Esophagus muscularis mucosa (tissue), 4 donors: ENCODE results near the gene FUT8. TPM values are rescaled to one million over a fixed set of nuclear protein-coding genes. Genes with fewer than 3 reads are reported as not detected.
"Not testable (repeated sequence)": the region's sequence is repeated elsewhere in the genome, so short reads cannot be mapped to it uniquely, and the experiment has no call there.

Source experiments
- DNase-seq: peaks from one replicate; pipeline ENCODE4 v3.0.0-alpha.2; 2017; ENCODE audit errors: extremely low spot score
- H3K27ac ChIP-seq, 4 donors: fragments of 200-600 bp; sonication (generic); replicated peaks in 1 of 4; 1 replicate in 3 of 4; 2 replicates in 1 of 4; pipeline ENCODE4 v1.5.1; 2016 to 2019; ENCODE audit warnings: mild to moderate bottlenecking in 1 of 4
- H3K27me3 ChIP-seq, 4 donors: fragments of 200-600 bp; sonication (generic); one replicate each; pipeline versions ENCODE4 v1.5.1 to v1.6.0; 2016 to 2019
- H3K36me3 ChIP-seq, 4 donors: fragments of 200-600 bp; sonication (generic); one replicate each; pipeline ENCODE4 v1.5.1; 2016 to 2019
- H3K4me1 ChIP-seq, 4 donors: fragments of 200-600 bp; sonication (generic); one replicate each; pipeline ENCODE4 v1.5.1; 2016 to 2019
- H3K4me3 ChIP-seq, 4 donors: fragments of 200-600 bp; sonication (generic); 1 replicate in 2 of 4; 2 replicates in 2 of 4; pipeline ENCODE4 v1.5.1; 2016 to 2019; ENCODE audit warnings: mild to moderate bottlenecking in 4 of 4, moderate library complexity in 1 of 4
- H3K9me3 ChIP-seq, 4 donors: fragments of 200-600 bp; sonication (generic); 1 replicate in 3 of 4; 2 replicates in 1 of 4; pipeline ENCODE4 v1.5.1; 2016 to 2019
- EP300 ChIP-seq: sonication (generic); formaldehyde crosslinking; IDR thresholded peaks from one replicate; pipeline ENCODE4 v1.6.1; 2017; ENCODE audit warnings: antibody characterized with exemption
- POLR2A ChIP-seq: fragments of 450-650 bp; IDR thresholded peaks from one replicate; pipeline ENCODE4 v1.6.1; 2017; ENCODE audit warnings: antibody characterized with exemption, moderate library complexity, mild to moderate bottlenecking, low read depth
- POLR2AphosphoS5 ChIP-seq, 2 donors: sonication (generic); formaldehyde crosslinking; IDR thresholded peaks; one replicate each; pipeline ENCODE4 v1.6.1; 2017; ENCODE audit warnings: antibody characterized with exemption in 2 of 2
- WGBS: methylation state at CpG from one replicate; pipeline ENCODE4 v1.1.5; 2018; 5-methylcytosine and 5-hydroxymethylcytosine counted together
- intact Hi-C: fragments of 100-400 bp; cut with DNase I; formaldehyde crosslinking; loops from one replicate; pipeline ENCODE4 v1.15.1; 2023
- total RNA-seq, 4 donors: library from RNA; depleted of rRNA; stranded (reverse); fragments of >200 nt; gene quantifications; one replicate each; pipeline versions ENCODE4 v1.1.0 to v1.2.1, GENCODE V29; 2016
- TF ChIP-seq, protein P1 (sequence below), 3 experiments: fragments of 200-600 bp in 2 of 3; fragments of 450-650 bp in 1 of 3; sonication (generic) in 2 of 3; IDR thresholded peaks; one replicate each; pipeline ENCODE4 v1.5.1; 2017 to 2019; ENCODE audit warnings: antibody characterized with exemption in 3 of 3, mild to moderate bottlenecking in 2 of 3, moderate library complexity in 1 of 3

FUT8 gene
- total RNA-seq, 4 donors from 2014 or later: 12.8 to 22.2 (median 20.1) TPM

DNA sequence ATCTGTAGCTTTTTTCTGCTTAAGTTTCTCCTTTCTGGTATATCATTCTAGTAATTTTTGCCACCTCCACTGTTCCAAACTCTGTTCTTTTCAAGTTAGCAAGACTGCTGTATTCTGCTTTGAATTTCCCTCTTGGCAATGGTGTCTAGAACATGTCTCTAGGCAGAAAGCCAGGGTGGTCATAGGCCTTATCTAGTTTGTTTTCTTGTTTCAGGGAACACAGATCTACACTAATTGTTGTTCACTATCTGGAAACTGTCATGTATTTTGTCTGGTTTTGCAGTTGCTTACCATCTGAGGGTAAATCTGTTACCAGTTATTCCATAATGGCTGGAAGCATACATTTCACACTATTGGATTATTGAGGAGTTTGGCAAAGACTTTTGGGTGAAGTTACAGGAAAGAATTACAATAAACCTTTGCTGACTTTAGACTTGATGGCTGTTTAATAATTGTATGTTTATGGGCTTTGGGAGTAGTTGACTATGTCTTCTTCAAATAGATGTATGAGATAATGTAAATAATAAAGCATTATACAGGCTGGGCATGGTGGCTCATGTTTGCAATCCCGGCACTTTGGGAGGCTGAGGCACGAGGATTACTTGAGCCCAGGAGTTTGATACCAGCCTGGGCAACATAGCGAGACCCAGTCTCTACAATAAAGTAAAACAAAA is 41.4 kb downstream of the FUT8 start:
- no peaks in the 10 kb centered on the region for H3K27me3 ChIP-seq
- DNase-seq: no peak
- peaks cover 0 to 16% (median 3%) of the 10 kb centered on the region in 4 donors for H3K36me3 ChIP-seq
- no peak overlapping the region for H3K27ac ChIP-seq
- no peak overlapping the region for H3K4me3 ChIP-seq
- intact Hi-C loops: no loop called here
- TF ChIP-seq POLR2AphosphoS5 (IDR thresholded peaks at IDR 0.05) (no peak), POLR2A (no peak), EP300 (no peak)
- TF ChIP-seq, protein P1, sequence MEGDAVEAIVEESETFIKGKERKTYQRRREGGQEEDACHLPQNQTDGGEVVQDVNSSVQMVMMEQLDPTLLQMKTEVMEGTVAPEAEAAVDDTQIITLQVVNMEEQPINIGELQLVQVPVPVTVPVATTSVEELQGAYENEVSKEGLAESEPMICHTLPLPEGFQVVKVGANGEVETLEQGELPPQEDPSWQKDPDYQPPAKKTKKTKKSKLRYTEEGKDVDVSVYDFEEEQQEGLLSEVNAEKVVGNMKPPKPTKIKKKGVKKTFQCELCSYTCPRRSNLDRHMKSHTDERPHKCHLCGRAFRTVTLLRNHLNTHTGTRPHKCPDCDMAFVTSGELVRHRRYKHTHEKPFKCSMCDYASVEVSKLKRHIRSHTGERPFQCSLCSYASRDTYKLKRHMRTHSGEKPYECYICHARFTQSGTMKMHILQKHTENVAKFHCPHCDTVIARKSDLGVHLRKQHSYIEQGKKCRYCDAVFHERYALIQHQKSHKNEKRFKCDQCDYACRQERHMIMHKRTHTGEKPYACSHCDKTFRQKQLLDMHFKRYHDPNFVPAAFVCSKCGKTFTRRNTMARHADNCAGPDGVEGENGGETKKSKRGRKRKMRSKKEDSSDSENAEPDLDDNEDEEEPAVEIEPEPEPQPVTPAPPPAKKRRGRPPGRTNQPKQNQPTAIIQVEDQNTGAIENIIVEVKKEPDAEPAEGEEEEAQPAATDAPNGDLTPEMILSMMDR (IDR thresholded peaks at IDR 0.05): no peak
- H3K9me3 ChIP-seq: no peaks in the 10 kb centered on the region
- 100% methylated on average over 3 of the region's 3 CpGs for WGBS
- peaks cover 0 to 3% (median 0%) of the 10 kb centered on the region in 4 donors for H3K4me1 ChIP-seq

DNA sequence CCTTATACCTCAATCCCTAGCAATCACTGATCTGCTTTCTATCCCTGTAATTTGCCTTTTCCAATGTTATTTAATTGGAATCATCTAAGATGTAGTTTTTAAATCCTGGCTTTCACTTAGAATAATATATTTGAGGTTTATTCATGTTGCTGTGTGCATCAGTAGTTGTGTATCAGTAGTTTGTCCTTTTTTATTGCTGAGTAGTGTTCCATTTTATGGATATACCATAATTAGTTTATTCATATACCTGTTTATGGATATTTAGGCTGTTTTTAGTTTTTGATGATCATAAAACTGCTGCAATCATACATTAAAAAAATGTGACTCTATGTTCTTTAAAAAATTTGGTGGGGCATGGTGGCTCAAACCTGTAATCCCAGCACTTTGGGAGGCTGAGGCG is 43.7 kb downstream of the FUT8 start:
- WGBS: 100% methylated on average over 1 of the region's 1 CpG
- Histone ChIP-seq H3K27ac (no peak overlapping the region), H3K9me3 (no peaks in the 10 kb centered on the region), H3K27me3 (no peaks in the 10 kb centered on the region), H3K36me3 (peaks cover 0 to 16% (median 4%) of the 10 kb centered on the region in 4 donors), H3K4me1 (peaks cover 0 to 3% (median 0%) of the 10 kb centered on the region in 4 donors), H3K4me3 (no peak overlapping the region)
- no peak for TF ChIP-seq POLR2A
- TF ChIP-seq EP300: no peak
- TF ChIP-seq POLR2AphosphoS5 (IDR thresholded peaks at IDR 0.05): no peak
- TF ChIP-seq, protein P1 (IDR thresholded peaks at IDR 0.05): no peak
- no peak for DNase-seq
- intact Hi-C loops: no loop called here

DNA sequence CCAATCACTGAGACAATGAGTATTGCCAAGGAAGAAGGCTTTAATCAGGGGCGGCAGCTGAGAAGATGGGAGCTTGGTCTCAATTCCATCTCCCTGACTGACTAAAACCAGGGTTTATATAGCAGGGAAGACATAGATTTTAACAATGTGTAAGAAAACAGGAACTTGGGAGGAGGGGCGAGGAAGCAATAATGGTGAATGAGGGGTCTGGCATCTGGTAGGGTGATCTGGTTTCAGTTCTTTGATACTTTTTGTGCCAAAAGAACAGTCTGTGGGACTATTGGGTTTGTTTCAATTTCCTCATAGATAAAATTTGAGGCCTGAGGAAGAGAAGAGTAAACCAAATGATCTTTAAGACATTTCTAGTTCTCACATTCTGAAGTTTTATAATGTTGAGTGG is 49.2 kb downstream of the FUT8 start:
- WGBS: 65% methylated on average over 2 of the region's 2 CpGs
- Histone ChIP-seq H3K4me3 (no peak overlapping the region), H3K27me3 (no peaks in the 10 kb centered on the region), H3K27ac (no peak overlapping the region), H3K9me3 (no peaks in the 10 kb centered on the region), H3K4me1 (no peaks in the 10 kb centered on the region), H3K36me3 (peaks cover 0 to 8% (median 2%) of the 10 kb centered on the region in 4 donors)
- intact Hi-C loops: no loop called here
- TF ChIP-seq, protein P1 (IDR thresholded peaks at IDR 0.05): no peak
- no peak for TF ChIP-seq EP300
- TF ChIP-seq POLR2AphosphoS5 (IDR thresholded peaks at IDR 0.05): no peak
- no peak for TF ChIP-seq POLR2A
- DNase-seq: no peak

DNA sequence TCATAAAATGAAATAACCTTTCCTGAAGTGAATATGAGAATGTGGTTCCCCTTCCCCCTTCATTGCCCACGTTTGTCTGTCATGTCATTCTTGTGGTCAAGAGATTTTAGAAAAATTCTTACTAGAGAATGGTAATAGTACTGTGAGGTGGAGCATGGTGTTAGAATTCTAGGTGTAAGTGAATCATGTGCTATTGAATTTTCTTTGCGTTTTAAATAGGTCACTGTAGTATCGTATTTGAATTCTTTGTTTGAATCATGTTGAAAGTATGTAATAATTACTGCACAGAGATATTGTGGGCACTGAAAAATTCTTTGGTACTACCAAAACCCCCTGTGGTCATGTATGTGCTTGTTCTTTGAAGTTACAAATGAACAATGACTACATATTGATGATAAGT is 49.9 kb downstream of the FUT8 start:
- Histone ChIP-seq H3K27me3 (no peaks in the 10 kb centered on the region), H3K36me3 (peaks cover 0 to 7% (median 1%) of the 10 kb centered on the region in 4 donors), H3K4me3 (no peak overlapping the region), H3K27ac (no peak overlapping the region), H3K9me3 (no peaks in the 10 kb centered on the region), H3K4me1 (no peaks in the 10 kb centered on the region)
- no peak for DNase-seq
- intact Hi-C loops: no loop called here
- 81% methylated on average over 3 of the region's 3 CpGs for WGBS
- TF ChIP-seq, protein P1 (IDR thresholded peaks at IDR 0.05): no peak
- no peak for TF ChIP-seq POLR2A
- TF ChIP-seq EP300: no peak
- TF ChIP-seq POLR2AphosphoS5 (IDR thresholded peaks at IDR 0.05): no peak

DNA sequence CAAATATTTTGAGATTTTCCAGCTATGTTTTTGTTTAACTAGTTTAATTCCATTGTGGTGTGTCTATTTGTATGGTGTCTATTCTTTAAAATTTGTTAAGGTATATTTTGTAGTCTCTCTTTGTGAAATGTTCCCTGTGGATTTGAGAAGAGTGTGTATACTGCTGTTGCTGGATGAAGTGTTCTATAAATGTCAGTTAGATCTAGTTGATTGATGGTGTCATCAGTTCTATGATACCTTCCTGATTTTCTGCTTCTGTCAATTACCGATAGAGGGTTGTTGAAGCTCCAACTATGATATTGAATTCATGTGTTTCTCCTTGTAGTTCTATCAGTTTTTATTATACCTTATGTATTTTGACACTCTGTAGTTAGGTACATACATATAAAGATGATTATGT is 53.1 kb downstream of the FUT8 start:
- Histone ChIP-seq H3K4me3 (no peak overlapping the region), H3K4me1 (no peaks in the 10 kb centered on the region), H3K9me3 (no peaks in the 10 kb centered on the region), H3K27ac (no peak overlapping the region), H3K36me3 (no peaks in the 10 kb centered on the region), H3K27me3 (no peaks in the 10 kb centered on the region)
- 96% methylated on average over 1 of the region's 1 CpG for WGBS
- DNase-seq: no peak
- TF ChIP-seq, protein P1 (IDR thresholded peaks at IDR 0.05): no peak
- TF ChIP-seq EP300 (no peak), POLR2AphosphoS5 (IDR thresholded peaks at IDR 0.05) (no peak), POLR2A (no peak)
- intact Hi-C loops: no loop called here

DNA sequence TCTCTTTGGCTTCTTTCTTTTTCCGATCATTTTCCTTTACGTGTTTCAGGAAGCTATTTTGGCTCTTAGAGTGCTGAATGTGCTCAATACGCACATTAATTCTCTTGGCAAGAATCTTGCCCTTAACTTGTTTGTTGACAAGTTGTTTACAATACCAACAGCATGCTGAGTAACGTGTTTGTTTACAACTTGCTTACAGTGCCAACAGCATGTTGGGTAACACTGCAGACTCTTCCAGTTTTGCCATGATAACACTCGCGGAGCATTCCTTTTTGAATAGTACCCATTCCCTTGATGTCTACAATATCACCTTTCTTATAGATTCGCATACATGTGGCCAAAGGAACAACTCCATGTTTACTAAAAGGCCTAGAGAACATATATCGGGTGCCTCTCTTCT is 55.4 kb downstream of the FUT8 start:
- DNase-seq, H3K4me1 ChIP-seq, H3K4me3 ChIP-seq, H3K36me3 ChIP-seq, H3K27me3 ChIP-seq, H3K9me3 ChIP-seq, H3K27ac ChIP-seq, intact Hi-C loops: not testable (repeated sequence)
- WGBS: 91% methylated on average over 8 of the region's 8 CpGs
